ENCODE results near the gene PSMG4. TPM values are rescaled to one million over a fixed set of nuclear protein-coding genes. Genes with fewer than 3 reads are reported as not detected.

PSMG4 gene
- total RNA-seq, 1 experiment from 2014 or later: 27.0 TPM

GRCh38 chr6:3314176-3314575 lies 55.4 kb downstream of the PSMG4 start:
- ATAC-seq: no peak
- in situ Hi-C loops (cut with HindIII; ENCODE audit: low pct_unique_long_range_greater_than_20kb, low sequenced_read_pairs): no loop called here
- TF ChIP-seq TCF7L2 (IDR thresholded peaks at IDR 0.05; ENCODE audit: low read depth, low read length) (no peak), SIN3A (IDR thresholded peaks at IDR 0.05; ENCODE audit: borderline replicate concordance, insufficient read depth, low read depth, low read length) (no peak), REST (IDR thresholded peaks at IDR 0.05; ENCODE audit: insufficient read depth in 1 of 2, low read depth in 2 of 2, low read length in 1 of 2) (no peak), CTCF (IDR thresholded peaks at IDR 0.05) (no peak), POLR2AphosphoS5 (IDR thresholded peaks at IDR 0.05; ENCODE audit: low read depth, low read length) (no peak)

GRCh38 chr6:3314621-3315467 lies 56.1 kb downstream of the PSMG4 start:
- BruUV-seq (replicated peaks): no TSS peak
- DNase-seq (ENCODE audit: low read depth, low spot score): no peak
- ChIA-PET CTCF (no interaction called here), POLR2A (interaction anchor here (0.7 kb wide), 1 partner anchor 56 kb away, joined by 3 read pairs; no protein-coding TSS in a partner anchor)
- in situ Hi-C loops (cut with HindIII; ENCODE audit: low pct_unique_long_range_greater_than_20kb, low sequenced_read_pairs) (no loop called here), intact Hi-C loops (cut with micrococcal nuclease; ENCODE audit: unreplicated experiment) (loop anchor here (1.0 kb wide), 1 partner anchor 9 kb away; no protein-coding TSS in a partner anchor)
- H3K4me1 ChIP-seq (ENCODE audit: control insufficient read depth, insufficient read depth, low read length): no peaks in the 10 kb centered on the region
- no peak overlapping the region for H3K27ac ChIP-seq (ENCODE audit: low read length)
- no peaks in the 10 kb centered on the region for H3K9me3 ChIP-seq (ENCODE audit: control insufficient read depth, insufficient read depth, low read depth, low read length)
- no peaks in the 10 kb centered on the region for H3K36me3 ChIP-seq (ENCODE audit: control insufficient read depth, insufficient read depth, low read length)
- no peaks in the 10 kb centered on the region; the same call in 1 of the 2 replicates for H3K27me3 ChIP-seq (ENCODE audit: control insufficient read depth, insufficient read depth, low read length)
- H3K4me3 ChIP-seq (ENCODE audit: low read depth in 2 of 2, low read length in 2 of 2): no peak overlapping the region
- no peak for TF ChIP-seq REST (IDR thresholded peaks at IDR 0.05; ENCODE audit: insufficient read depth in 1 of 2, low read depth in 2 of 2, low read length in 1 of 2)
- TF ChIP-seq POLR2AphosphoS5 (IDR thresholded peaks at IDR 0.05; ENCODE audit: low read depth, low read length): no peak
- TF ChIP-seq TCF7L2 (IDR thresholded peaks at IDR 0.05; ENCODE audit: low read depth, low read length): no peak
- TF ChIP-seq SIN3A (IDR thresholded peaks at IDR 0.05; ENCODE audit: borderline replicate concordance, insufficient read depth, low read depth, low read length): no peak
- no peak for TF ChIP-seq CTCF (IDR thresholded peaks at IDR 0.05)
- ATAC-seq: no peak

More at GRCh38 chr6:3314176-3314575, 55.4 kb downstream of the PSMG4 start:
- Histone ChIP-seq H3K27me3 (ENCODE audit: control insufficient read depth, insufficient read depth, low read length) (no peaks in the 10 kb centered on the region; the same call in 1 of the 2 replicates), H3K4me3 (ENCODE audit: low read depth in 2 of 2, low read length in 2 of 2) (no peak overlapping the region), H3K9me3 (ENCODE audit: control insufficient read depth, insufficient read depth, low read depth, low read length) (no peaks in the 10 kb centered on the region), H3K4me1 (ENCODE audit: control insufficient read depth, insufficient read depth, low read length) (no peaks in the 10 kb centered on the region), H3K27ac (ENCODE audit: low read length) (no peak overlapping the region), H3K36me3 (ENCODE audit: control insufficient read depth, insufficient read depth, low read length) (no peaks in the 10 kb centered on the region)
- intact Hi-C loops (cut with micrococcal nuclease; ENCODE audit: unreplicated experiment): no loop called here
- ChIA-PET POLR2A (no interaction called here), CTCF (no interaction called here)
- BruUV-seq (replicated peaks): no TSS peak
- DNase-seq (ENCODE audit: low read depth, low spot score): no peak
